Measurements from ENCODE around the gene AIFM3.

GRCh38 chr22:20955548-20955947, 11.5 kb upstream of the AIFM3 start:
- TF ChIP-seq CTCF (IDR thresholded peaks at IDR 0.05) (no peak), EZH2 (IDR thresholded peaks at IDR 0.05; ENCODE audit: borderline replicate concordance, insufficient read depth, low read depth, low read length, poor library complexity, severe bottlenecking) (no peak)
